GM10266 (cell line): ENCODE data around the gene ADAT2.
"Not testable (repeated sequence)": the region's sequence is repeated elsewhere in the genome, so short reads cannot be mapped to it uniquely, and the experiment has no call there.

ENCODE experiments used
- DNase-seq: peaks from one replicate; pipeline ENCODE4 v3.0.0; 2012; ENCODE audit errors: extremely low spot score
- CTCF ChIP-seq: IDR thresholded peaks from 2 replicates; pipeline ENCODE4 v1.5.1; 2012; ENCODE audit warnings: mild to moderate bottlenecking, low read depth; ENCODE audit not compliant: control insufficient read depth, insufficient read depth; ENCODE audit errors: missing control alignments

ADAT2 gene

GRCh38 chr6:143457563-143458359, 7.3 kb upstream of the ADAT2 start:
- no peak for DNase-seq
- no peak for TF ChIP-seq CTCF

- DNase-seq = no peak
- TF ChIP-seq CTCF = no peak
Measured at GRCh38 chr6:143451531-143451930, 1.0 kb upstream of the ADAT2 start.

GRCh38 chr6:143449714-143450452, 612 bp downstream of the ADAT2 start:
- no peak for TF ChIP-seq CTCF
- DNase-seq = peak; percentile 12

- no peak for DNase-seq
- no peak for TF ChIP-seq CTCF
Measured at GRCh38 chr6:143449082-143449713, 1.3 kb downstream of the ADAT2 start.

- DNase-seq = not testable (repeated sequence)
Measured at GRCh38 chr6:143447865-143448264, 2.6 kb downstream of the ADAT2 start.

GRCh38 chr6:143443096-143443495, 7.4 kb downstream of the ADAT2 start:
- no peak for DNase-seq

More at GRCh38 chr6:143443096-143443495, 7.4 kb downstream of the ADAT2 start:
- no peak for TF ChIP-seq CTCF
